T-helper 1 cell treated with Interleukin-12 subunit alpha and Interleukin-12 subunit beta and Interleukin-4 antibody, amounts not matched to agents 30 μg/mL and 1 μg/mL, for 36 hours (primary cell): ENCODE results near the gene TMEM178B.
"Not testable (repeated sequence)": the region's sequence is repeated elsewhere in the genome, so short reads cannot be mapped to it uniquely, and the experiment has no call there.

Experiments used
- H3K27ac Mint-ChIP-seq: one replicate; pipeline ENCODE4 v1.8.0; 2021; ENCODE audit warnings: mild to moderate bottlenecking, mixed read lengths
- H3K27me3 Mint-ChIP-seq: one replicate; pipeline ENCODE4 v1.8.0; 2021; ENCODE audit warnings: low read depth, mixed read lengths
- H3K36me3 Mint-ChIP-seq: one replicate; pipeline ENCODE4 v1.8.0; 2021; ENCODE audit warnings: low read depth, mixed read lengths
- H3K4me1 Mint-ChIP-seq: one replicate; pipeline ENCODE4 v1.8.0; 2021; ENCODE audit warnings: low read depth, mixed read lengths
- H3K4me3 Mint-ChIP-seq: one replicate; pipeline ENCODE4 v1.8.0; 2021; ENCODE audit warnings: mild to moderate bottlenecking, moderate library complexity, mixed read lengths
- H3K9me3 Mint-ChIP-seq: one replicate; pipeline ENCODE4 v1.8.0; 2021; ENCODE audit warnings: mixed read lengths

TMEM178B gene

GRCh38 chr7:141067856-141068255, 6.0 kb upstream of the TMEM178B start:
- Mint-ChIP-seq H3K4me1 (peaks cover 12% of the 10 kb centered on the region), H3K27me3 (peaks cover 39% of the 10 kb centered on the region)
- H3K9me3 Mint-ChIP-seq, H3K36me3 Mint-ChIP-seq, H3K4me3 Mint-ChIP-seq, H3K27ac Mint-ChIP-seq: not testable (repeated sequence)

- H3K27ac Mint-ChIP-seq: peak overlapping the region; percentile 77
- no peaks in the 10 kb centered on the region for H3K36me3 Mint-ChIP-seq
- H3K4me1 Mint-ChIP-seq: peaks cover 14% of the 10 kb centered on the region
- H3K27me3 Mint-ChIP-seq: peaks cover 40% of the 10 kb centered on the region
- peak overlapping the region; percentile 89 for H3K4me3 Mint-ChIP-seq
- no peaks in the 10 kb centered on the region for H3K9me3 Mint-ChIP-seq
Observed at GRCh38 chr7:141071260-141071854, 2.5 kb upstream of the TMEM178B start.

GRCh38 chr7:141071855-141072547, 1.9 kb upstream of the TMEM178B start:
- no peaks in the 10 kb centered on the region for H3K9me3 Mint-ChIP-seq
- peak overlapping the region; percentile 89 for H3K4me3 Mint-ChIP-seq
- peaks cover 14% of the 10 kb centered on the region for H3K4me1 Mint-ChIP-seq
- H3K27me3 Mint-ChIP-seq: peaks cover 40% of the 10 kb centered on the region
- H3K27ac Mint-ChIP-seq: peak overlapping the region; percentile 67
- H3K36me3 Mint-ChIP-seq: no peaks in the 10 kb centered on the region

GRCh38 chr7:141072548-141073172, 1.2 kb upstream of the TMEM178B start:
- no peaks in the 10 kb centered on the region for H3K36me3 Mint-ChIP-seq
- H3K9me3 Mint-ChIP-seq: no peaks in the 10 kb centered on the region
- H3K4me3 Mint-ChIP-seq: peak overlapping the region; percentile 89
- H3K27ac Mint-ChIP-seq: no peak overlapping the region
- peaks cover 14% of the 10 kb centered on the region for H3K4me1 Mint-ChIP-seq
- peaks cover 40% of the 10 kb centered on the region for H3K27me3 Mint-ChIP-seq

GRCh38 chr7:141073173-141073640, 657 bp upstream of the TMEM178B start:
- no peaks in the 10 kb centered on the region for H3K9me3 Mint-ChIP-seq
- peak overlapping the region; percentile 77 for H3K4me3 Mint-ChIP-seq
- no peaks in the 10 kb centered on the region for H3K36me3 Mint-ChIP-seq
- H3K27me3 Mint-ChIP-seq: peaks cover 38% of the 10 kb centered on the region
- no peak overlapping the region for H3K27ac Mint-ChIP-seq
- peaks cover 14% of the 10 kb centered on the region for H3K4me1 Mint-ChIP-seq

GRCh38 chr7:141074162-141074991, 513 bp downstream of the TMEM178B start:
- Mint-ChIP-seq H3K36me3 (no peaks in the 10 kb centered on the region), H3K27me3 (peaks cover 33% of the 10 kb centered on the region), H3K27ac (no peak overlapping the region), H3K9me3 (no peaks in the 10 kb centered on the region), H3K4me1 (peaks cover 14% of the 10 kb centered on the region), H3K4me3 (peak overlapping the region; percentile 72)

- H3K27me3 Mint-ChIP-seq: peaks cover 27% of the 10 kb centered on the region
- H3K4me1 Mint-ChIP-seq: peaks cover 14% of the 10 kb centered on the region
- no peaks in the 10 kb centered on the region for H3K36me3 Mint-ChIP-seq
- peak overlapping the region; percentile 72 for H3K4me3 Mint-ChIP-seq
- no peak overlapping the region for H3K27ac Mint-ChIP-seq
- no peaks in the 10 kb centered on the region for H3K9me3 Mint-ChIP-seq
Observed at GRCh38 chr7:141074997-141075396, 1.1 kb downstream of the TMEM178B start.

GRCh38 chr7:141076377-141076776, 2.5 kb downstream of the TMEM178B start:
- no peaks in the 10 kb centered on the region for H3K36me3 Mint-ChIP-seq
- H3K4me3 Mint-ChIP-seq: no peak overlapping the region
- H3K4me1 Mint-ChIP-seq: peaks cover 8% of the 10 kb centered on the region
- no peak overlapping the region for H3K27ac Mint-ChIP-seq
- H3K27me3 Mint-ChIP-seq: peaks cover 13% of the 10 kb centered on the region
- H3K9me3 Mint-ChIP-seq: no peaks in the 10 kb centered on the region

GRCh38 chr7:141079219-141079618, 5.4 kb downstream of the TMEM178B start:
- H3K4me3 Mint-ChIP-seq: no peak overlapping the region
- no peaks in the 10 kb centered on the region for H3K9me3 Mint-ChIP-seq
- H3K36me3 Mint-ChIP-seq: no peaks in the 10 kb centered on the region
- H3K27ac Mint-ChIP-seq: no peak overlapping the region
- peaks cover 13% of the 10 kb centered on the region for H3K27me3 Mint-ChIP-seq
- peaks cover 2% of the 10 kb centered on the region for H3K4me1 Mint-ChIP-seq

GRCh38 chr7:141089490-141089889, 15.6 kb downstream of the TMEM178B start:
- not testable (repeated sequence) for H3K4me3 Mint-ChIP-seq, H3K27me3 Mint-ChIP-seq, H3K27ac Mint-ChIP-seq, H3K9me3 Mint-ChIP-seq, H3K4me1 Mint-ChIP-seq, H3K36me3 Mint-ChIP-seq

- no peaks in the 10 kb centered on the region for H3K4me1 Mint-ChIP-seq
- H3K4me3 Mint-ChIP-seq: no peak overlapping the region
- no peaks in the 10 kb centered on the region for H3K9me3 Mint-ChIP-seq
- no peaks in the 10 kb centered on the region for H3K36me3 Mint-ChIP-seq
- H3K27me3 Mint-ChIP-seq: no peaks in the 10 kb centered on the region
- H3K27ac Mint-ChIP-seq: no peak overlapping the region
Observed at GRCh38 chr7:141094336-141095070, 20.6 kb downstream of the TMEM178B start.

- no peak overlapping the region for H3K27ac Mint-ChIP-seq
- H3K4me3 Mint-ChIP-seq: no peak overlapping the region
- no peaks in the 10 kb centered on the region for H3K36me3 Mint-ChIP-seq
- no peaks in the 10 kb centered on the region for H3K4me1 Mint-ChIP-seq
- H3K27me3 Mint-ChIP-seq: no peaks in the 10 kb centered on the region
- H3K9me3 Mint-ChIP-seq: no peaks in the 10 kb centered on the region
Observed at GRCh38 chr7:141097430-141097829, 23.6 kb downstream of the TMEM178B start.

GRCh38 chr7:141102436-141102835, 28.6 kb downstream of the TMEM178B start:
- H3K4me3 Mint-ChIP-seq: no peak overlapping the region
- peaks cover 6% of the 10 kb centered on the region for H3K27me3 Mint-ChIP-seq
- no peaks in the 10 kb centered on the region for H3K9me3 Mint-ChIP-seq
- no peaks in the 10 kb centered on the region for H3K36me3 Mint-ChIP-seq
- H3K4me1 Mint-ChIP-seq: no peaks in the 10 kb centered on the region
- H3K27ac Mint-ChIP-seq: no peak overlapping the region

GRCh38 chr7:141103847-141104429, 30.1 kb downstream of the TMEM178B start:
- H3K4me1 Mint-ChIP-seq: no peaks in the 10 kb centered on the region
- H3K4me3 Mint-ChIP-seq: no peak overlapping the region
- no peaks in the 10 kb centered on the region for H3K36me3 Mint-ChIP-seq
- peaks cover 6% of the 10 kb centered on the region for H3K27me3 Mint-ChIP-seq
- H3K9me3 Mint-ChIP-seq: no peaks in the 10 kb centered on the region
- no peak overlapping the region for H3K27ac Mint-ChIP-seq
